Articular chondrocyte of knee joint (primary cell): ENCODE results near the gene TUBB2A. TPM values are rescaled to one million over a fixed set of nuclear protein-coding genes. Genes with fewer than 3 reads are reported as not detected.

Experiments
- total RNA-seq: library from RNA; depleted of rRNA; stranded (reverse); fragments of >200 nt; gene quantifications from 2 replicates; pipeline ENCODE4 v1.2.3, GENCODE V29; 2012

TUBB2A gene
- total RNA-seq, result 96.9 and 118 TPM in 2 replicates

GRCh38 chr6:3157131-3157933 lies at the start of gene TUBB2A:
Gene TUBB2A (minus strand): TSS chr6:3157544. CDS start chr6:3157463, 81 bp downstream.

DNA sequence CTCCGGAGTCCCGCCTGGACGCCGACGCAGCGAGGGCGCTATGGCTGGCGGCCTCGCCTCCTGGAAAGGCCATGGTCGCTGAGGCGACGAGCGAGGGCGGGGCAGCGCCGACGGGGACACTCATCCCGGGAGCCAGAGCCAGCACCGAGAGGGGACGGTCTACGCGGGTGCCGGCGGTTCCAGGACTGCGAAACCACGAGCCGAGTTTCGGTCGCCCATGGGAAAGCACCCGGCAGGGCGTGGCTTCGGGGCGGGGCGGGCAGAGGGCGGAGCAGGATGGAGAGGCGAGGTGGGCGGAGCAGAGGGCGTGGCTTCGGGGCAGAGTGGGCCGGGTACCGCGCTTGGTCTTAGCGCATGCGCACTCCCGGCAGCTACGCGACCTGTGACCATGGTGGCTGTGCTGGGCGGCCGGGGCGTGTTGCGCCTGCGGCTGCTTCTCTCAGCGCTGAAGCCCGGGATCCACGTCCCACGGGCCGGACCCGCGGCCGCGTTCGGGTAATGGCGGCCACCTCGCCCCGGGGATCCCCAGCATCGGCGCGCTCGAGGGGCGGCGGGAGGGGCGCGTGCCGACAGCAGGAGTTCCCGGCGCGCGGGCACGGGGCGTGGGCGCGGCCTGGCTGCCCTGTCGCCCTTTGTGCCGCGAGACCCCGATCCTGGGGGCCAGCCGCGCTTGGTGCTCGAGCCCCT lies 38.8 kb downstream of the TUBB2A start, which contains the start of gene BPHL:
Gene BPHL (plus strand): TSS at position 359 of the 687 bp plus-strand sequence. CDS start 30 bp downstream, at position 389.

Other genes with a start within 250 kb of the TUBB2A start
- gene SERPINB6, start 186.0 kb downstream of the TUBB2A start, total RNA-seq, result 95.3 and 102 TPM in 2 replicates
- gene NQO2, start 157.7 kb downstream of the TUBB2A start, total RNA-seq, result 45.2 and 80.2 TPM in 2 replicates
- gene RIPK1, start 89.0 kb downstream of the TUBB2A start, total RNA-seq, result 26.9 and 27.6 TPM in 2 replicates
- gene BPHL, start 38.8 kb downstream of the TUBB2A start, total RNA-seq, result 13.9 and 15.3 TPM in 2 replicates
- 11.5 and 31.1 TPM in 2 replicates for gene TUBB2B, start 70.1 kb upstream of the TUBB2A start, total RNA-seq
- 9.6 and 14.5 TPM in 2 replicates for gene PSMG4, start 101.4 kb upstream of the TUBB2A start, total RNA-seq